Central memory CD4-positive, alpha-beta T cell (primary cell): Measurements from ENCODE around the gene CDCA5.

Experiments
- DNase-seq: peaks from one replicate; pipeline ENCODE4 v3.0.0; 2022

The CDCA5 gene

DNA sequence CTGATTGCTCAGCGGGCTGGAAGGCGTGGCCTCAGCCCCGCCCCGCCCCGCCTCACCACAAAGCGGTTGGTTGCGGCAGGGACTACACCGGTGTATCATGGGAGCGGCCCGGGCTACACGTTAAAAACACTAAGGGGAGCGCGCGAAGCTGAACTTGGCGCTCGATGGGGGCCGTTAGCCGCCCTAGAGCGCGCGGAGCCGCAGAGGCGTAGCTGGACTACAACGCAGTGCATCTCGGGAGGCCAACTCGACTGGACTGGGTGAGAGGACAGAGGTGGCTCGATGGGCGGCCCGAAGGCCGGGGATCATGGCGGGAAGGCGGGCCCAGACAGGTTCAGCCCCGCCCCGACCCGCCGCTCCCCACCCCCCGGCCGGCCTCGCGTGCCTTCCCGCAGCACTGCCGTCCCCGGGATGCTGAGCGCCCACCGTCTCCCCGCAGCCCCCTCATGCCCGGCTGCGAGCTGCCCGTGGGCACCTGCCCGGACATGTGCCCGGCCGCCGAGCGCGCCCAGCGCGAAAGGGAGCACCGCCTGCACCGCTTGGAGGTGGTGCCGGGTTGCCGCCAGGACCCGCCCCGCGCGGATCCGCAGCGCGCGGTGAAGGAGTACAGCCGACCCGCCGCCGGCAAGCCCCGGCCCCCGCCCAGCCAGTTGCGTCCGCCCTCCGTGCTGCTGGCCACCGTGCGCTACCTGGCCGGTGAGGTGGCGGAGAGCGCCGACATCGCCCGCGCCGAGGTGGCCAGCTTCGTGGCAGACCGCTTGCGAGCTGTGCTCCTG is 42.8 kb downstream of the CDCA5 start, which contains the start of gene SAC3D1:
TSS of gene SAC3D1 (plus strand) at position 364 of the 776 bp plus-strand sequence. CDS start at position 447, 83 bp downstream.
- peak; percentile 84 for DNase-seq

DNA sequence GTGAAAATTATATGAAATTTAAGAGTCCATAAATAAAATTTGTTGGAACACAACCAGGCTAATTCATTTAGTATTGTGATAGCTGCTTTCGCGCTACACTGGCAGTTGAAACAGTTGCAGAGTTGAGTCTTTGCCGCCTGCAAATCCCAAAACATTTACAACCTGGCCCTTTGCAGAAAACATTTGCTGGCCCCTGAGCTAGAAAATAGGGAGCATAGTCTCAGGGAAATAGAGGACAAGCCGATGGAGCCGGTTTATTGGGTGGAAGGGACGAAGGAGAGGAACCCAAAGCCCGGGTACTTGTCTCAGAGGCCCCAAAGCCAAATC is 43.4 kb downstream of the CDCA5 start:
- DNase-seq = no peak

DNA sequence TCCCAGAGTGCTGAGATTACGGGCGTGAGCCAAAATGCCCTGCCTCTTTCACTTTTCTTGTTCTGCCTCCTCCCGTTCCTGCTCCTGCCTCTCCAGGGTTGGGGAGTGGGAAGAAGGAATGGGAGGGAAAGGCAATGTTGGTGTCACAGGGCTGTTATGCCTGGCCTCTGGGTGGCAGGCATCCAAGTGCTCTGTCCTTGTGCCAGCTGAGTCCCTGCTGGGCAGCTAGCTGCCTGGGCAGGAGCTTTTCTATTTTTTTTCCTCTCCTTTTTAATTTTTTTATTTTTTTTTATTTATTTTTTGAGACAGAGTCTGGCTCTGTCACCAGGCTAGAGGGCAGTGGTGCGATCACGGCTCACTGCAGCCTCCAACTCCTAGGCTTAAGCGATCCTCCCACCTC is 46.9 kb downstream of the CDCA5 start:
- DNase-seq = no peak

DNA sequence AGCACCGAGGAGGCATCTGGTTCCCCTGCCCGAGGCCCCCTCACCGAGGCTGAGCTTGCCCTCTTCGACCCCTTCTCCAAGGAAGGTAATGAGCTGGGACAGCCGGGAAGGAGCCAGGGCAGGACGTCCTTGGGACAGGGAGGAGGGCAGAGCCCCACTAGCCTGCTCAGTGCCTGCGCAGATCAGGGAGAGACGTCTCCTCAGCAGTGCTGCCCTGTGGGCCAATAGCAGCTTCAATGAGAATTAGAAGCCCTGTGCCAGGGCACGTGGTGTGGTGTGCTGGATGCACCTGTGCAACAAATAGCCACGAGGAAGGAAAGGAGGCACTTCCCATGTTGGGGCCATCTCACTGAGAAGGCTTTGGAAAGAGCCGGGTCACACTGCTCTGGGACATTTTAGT is 48.3 kb downstream of the CDCA5 start:
- DNase-seq = no peak

DNA sequence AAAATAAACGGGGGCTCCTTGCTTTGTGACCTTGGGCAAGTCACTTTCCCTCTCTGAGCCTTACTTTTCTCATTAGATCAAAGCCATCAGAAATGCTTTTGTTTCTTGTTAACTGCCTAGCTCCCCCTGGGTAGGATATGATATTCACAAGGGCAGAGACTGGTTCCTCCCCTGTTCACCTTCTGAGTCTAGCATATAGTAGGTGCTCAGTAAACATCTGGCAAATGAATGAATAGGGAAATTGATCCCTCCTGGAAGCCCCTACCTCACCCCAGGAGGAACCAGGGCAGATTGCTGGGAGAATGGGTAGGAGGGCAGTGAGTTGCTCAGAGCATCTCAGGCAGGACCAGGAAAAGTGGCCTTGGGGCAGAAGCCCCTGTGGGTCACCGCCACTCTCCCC is 49.4 kb downstream of the CDCA5 start:
- no peak for DNase-seq

DNA sequence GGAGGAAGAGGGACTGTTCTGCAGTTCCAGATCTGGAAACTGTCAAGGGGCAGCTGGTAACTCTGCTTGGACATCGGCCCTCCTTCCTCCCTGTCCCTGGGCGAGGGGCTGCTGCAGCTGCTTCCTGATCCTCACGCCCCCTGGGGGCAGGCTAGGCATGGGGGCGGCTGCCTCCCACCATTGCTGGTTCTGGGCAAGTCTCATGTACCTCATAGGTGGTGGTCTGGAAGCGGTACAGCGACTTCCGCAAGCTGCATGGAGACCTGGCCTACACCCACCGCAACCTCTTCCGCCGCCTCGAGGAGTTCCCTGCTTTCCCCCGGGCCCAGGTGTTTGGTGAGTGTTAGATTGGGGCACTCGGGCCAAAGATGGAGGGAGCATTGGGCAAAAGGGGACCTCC is 51.6 kb downstream of the CDCA5 start:
- no peak for DNase-seq
